Thymus (tissue), 11 donors: ENCODE data around the gene PEA15. TPM values are rescaled to one million over a fixed set of nuclear protein-coding genes. Genes with fewer than 3 reads are reported as not detected.

Source experiments
- DNase-seq, 9 donors: peaks; one replicate each; pipeline ENCODE4 v3.0.0-alpha.2; 2013; ENCODE audit warnings: low spot score in 9 of 9, low read depth in 6 of 9, missing footprints in 1 of 9
- H3K27ac ChIP-seq, 2 donors: one replicate each; pipeline ENCODE4 v1.5.1; 2013; ENCODE audit warnings: control low read depth in 1 of 2, low read depth in 1 of 2, low read length in 1 of 2, mild to moderate bottlenecking in 1 of 2, moderate library complexity in 1 of 2
- H3K27me3 ChIP-seq, 2 donors: one replicate each; pipeline ENCODE4 v1.5.1; 2013; ENCODE audit warnings: low read length in 1 of 2; ENCODE audit not compliant: control insufficient read depth in 2 of 2, insufficient read depth in 1 of 2
- H3K36me3 ChIP-seq, 2 donors: one replicate each; pipeline ENCODE4 v1.5.1; 2013; ENCODE audit warnings: low read length in 1 of 2, mild to moderate bottlenecking in 1 of 2, moderate library complexity in 1 of 2; ENCODE audit not compliant: control insufficient read depth in 2 of 2, insufficient read depth in 2 of 2
- H3K4me1 ChIP-seq, 2 donors: one replicate each; pipeline ENCODE4 v1.5.1; 2013; ENCODE audit warnings: low read length in 2 of 2; ENCODE audit not compliant: control insufficient read depth in 2 of 2, insufficient read depth in 2 of 2
- H3K4me3 ChIP-seq, 2 donors: one replicate each; pipeline ENCODE4 v1.5.1; 2013; ENCODE audit warnings: low read length in 2 of 2, control low read depth in 1 of 2, mild to moderate bottlenecking in 1 of 2
- H3K9me3 ChIP-seq, 2 donors: one replicate each; pipeline ENCODE4 v1.5.1; 2013; ENCODE audit warnings: low read length in 1 of 2, mild to moderate bottlenecking in 1 of 2; ENCODE audit not compliant: control insufficient read depth in 2 of 2, insufficient read depth in 1 of 2
- WGBS: extraction: QIAGEN DNeasy Blood & Tissue Kit; methylation state at CpG from one replicate; pipeline ENCODE4 v1.1.7; 2013; 5-methylcytosine and 5-hydroxymethylcytosine counted together
- polyA plus RNA-seq: library from polyadenylated mRNA; stranded (reverse); fragments of 200-250 nt; gene quantifications from one replicate; pipeline ENCODE4 v1.2.3, GENCODE V29; 2013
- total RNA-seq: library from RNA; stranded (reverse); fragments of 120-200 nt; gene quantifications from one replicate; pipeline ENCODE4 v1.2.4, GENCODE V29; 2013
- donor health status: healthy.

The PEA15 gene
- total and polyA plus RNA-seq, 2 donors, result 25.9 to 77.3 TPM

GRCh38 chr1:160251687-160252526, 46.7 kb downstream of the PEA15 start:
- no peak overlapping the region for H3K27ac ChIP-seq
- peak in 8 of 9 donors; percentile 30 to 83 (median 58) for DNase-seq
- H3K9me3 ChIP-seq, result no peaks in the 10 kb centered on the region
- H3K4me1 ChIP-seq, result no peaks in the 10 kb centered on the region
- 92% methylated on average over 5 of the region's 5 CpGs for WGBS
- H3K4me3 ChIP-seq, result no peak overlapping the region
- H3K27me3 ChIP-seq, result no peaks in the 10 kb centered on the region
- peaks cover 0 to 16% of the 10 kb centered on the region in 2 donors for H3K36me3 ChIP-seq

GRCh38 chr1:160255781-160256300, 50.7 kb downstream of the PEA15 start:
- no peak for DNase-seq
- H3K27ac ChIP-seq, result no peak overlapping the region
- H3K27me3 ChIP-seq, result no peaks in the 10 kb centered on the region
- H3K4me1 ChIP-seq, result peaks cover 5 to 6% of the 10 kb centered on the region in 2 donors
- H3K36me3 ChIP-seq, result peaks cover 10 to 24% of the 10 kb centered on the region in 2 donors
- no peaks in the 10 kb centered on the region for H3K9me3 ChIP-seq
- 92% methylated on average over 4 of the region's 4 CpGs for WGBS
- no peak overlapping the region for H3K4me3 ChIP-seq

GRCh38 chr1:160256396-160257046, 51.3 kb downstream of the PEA15 start:
- Histone ChIP-seq H3K4me3 (no peak overlapping the region), H3K36me3 (peaks cover 10 to 20% of the 10 kb centered on the region in 2 donors), H3K27me3 (no peaks in the 10 kb centered on the region), H3K27ac (no peak overlapping the region), H3K9me3 (no peaks in the 10 kb centered on the region), H3K4me1 (peaks cover 8 to 9% of the 10 kb centered on the region in 2 donors)
- DNase-seq, result no peak
- WGBS, result 90% methylated on average over 3 of the region's 3 CpGs

- Histone ChIP-seq H3K9me3 (no peaks in the 10 kb centered on the region), H3K27me3 (no peaks in the 10 kb centered on the region), H3K27ac (peak overlapping the region in 1 of 2 donors; percentile 5), H3K4me1 (peaks cover 8 to 9% of the 10 kb centered on the region in 2 donors), H3K36me3 (peaks cover 10 to 17% of the 10 kb centered on the region in 2 donors), H3K4me3 (no peak overlapping the region)
- DNase-seq, result no peak
- 98% methylated on average over 6 of the region's 6 CpGs for WGBS
These were observed 52.3 kb downstream of the PEA15 start for GRCh38 chr1:160257411-160258015.

- no peak overlapping the region for H3K27ac ChIP-seq
- peaks cover 10 to 17% of the 10 kb centered on the region in 2 donors for H3K36me3 ChIP-seq
- H3K27me3 ChIP-seq, result no peaks in the 10 kb centered on the region
- no peaks in the 10 kb centered on the region for H3K9me3 ChIP-seq
- H3K4me3 ChIP-seq, result no peak overlapping the region
- DNase-seq, result no peak
- 98% methylated on average over 7 of the region's 7 CpGs for WGBS
- peaks cover 13 to 16% of the 10 kb centered on the region in 2 donors for H3K4me1 ChIP-seq
These were observed 53.1 kb downstream of the PEA15 start for GRCh38 chr1:160258177-160258798.

GRCh38 chr1:160260406-160261382, 55.5 kb downstream of the PEA15 start:
- Histone ChIP-seq H3K36me3 (peaks cover 8 to 10% of the 10 kb centered on the region in 2 donors), H3K4me3 (peak overlapping the region; percentile 84 to 98), H3K27ac (peak overlapping the region; percentile 60 to 99), H3K9me3 (no peaks in the 10 kb centered on the region), H3K27me3 (no peaks in the 10 kb centered on the region), H3K4me1 (peaks cover 13 to 17% of the 10 kb centered on the region in 2 donors)
- 74% methylated on average over 6 of the region's 6 CpGs for WGBS
- DNase-seq, result peak in 3 of 9 donors; percentile 5 to 33 (median 18)

GRCh38 chr1:160261556-160261892, 56.3 kb downstream of the PEA15 start:
- peaks cover 13 to 17% of the 10 kb centered on the region in 2 donors for H3K4me1 ChIP-seq
- no peaks in the 10 kb centered on the region for H3K27me3 ChIP-seq
- H3K36me3 ChIP-seq, result peaks cover 8 to 10% of the 10 kb centered on the region in 2 donors
- no peaks in the 10 kb centered on the region for H3K9me3 ChIP-seq
- H3K27ac ChIP-seq, result peak overlapping the region; percentile 98 to 99
- 1% methylated on average over 8 of the region's 8 CpGs for WGBS
- DNase-seq, result peak in 8 of 9 donors; percentile 33 to 84 (median 58)
- H3K4me3 ChIP-seq, result peak overlapping the region; percentile 84 to 98
